H9 (cell line): Measurements from ENCODE around the gene KIAA2012. TPM values are rescaled to one million over a fixed set of nuclear protein-coding genes. Genes with fewer than 3 reads are reported as not detected.

Experiments used
- DNase-seq: peaks from one replicate; pipeline ENCODE4 v3.0.0-alpha.2; 2017
- H2AFZ ChIP-seq: one replicate; pipeline ENCODE4 v1.6.1; 2013; ENCODE audit warnings: mild to moderate bottlenecking, low read length, control low read depth, moderate library complexity
- H2AK5ac ChIP-seq: 2 replicates; pipeline ENCODE4 v1.6.1; 2013; ENCODE audit warnings: low read length, control low read depth, mixed read lengths; ENCODE audit not compliant: insufficient read length
- H2BK120ac ChIP-seq: one replicate; pipeline ENCODE4 v1.6.1; 2013; ENCODE audit warnings: low read depth, mild to moderate bottlenecking, low read length, control low read depth, inconsistent platforms; ENCODE audit not compliant: poor library complexity, severe bottlenecking
- H2BK12ac ChIP-seq: 2 replicates; pipeline ENCODE4 v1.6.1; 2013; ENCODE audit warnings: low read length, control low read depth, mixed read lengths, low read depth; ENCODE audit not compliant: insufficient read length
- H2BK15ac ChIP-seq: 2 replicates; pipeline ENCODE4 v1.6.1; 2013; ENCODE audit warnings: low read depth, low read length, control low read depth
- H2BK20ac ChIP-seq: one replicate; pipeline ENCODE4 v1.6.1; 2013; ENCODE audit warnings: low read depth, mild to moderate bottlenecking, low read length, control low read depth, inconsistent platforms; ENCODE audit not compliant: poor library complexity, severe bottlenecking
- H2BK5ac ChIP-seq: 2 replicates; pipeline ENCODE4 v1.6.1; 2013; ENCODE audit warnings: low read length, control low read depth, mixed read lengths; ENCODE audit not compliant: insufficient read length
- H3K14ac ChIP-seq: 2 replicates; pipeline ENCODE4 v1.6.1; 2013; ENCODE audit warnings: low read length, control low read depth; ENCODE audit not compliant: insufficient read depth
- H3K18ac ChIP-seq: 2 replicates; pipeline ENCODE4 v1.6.1; 2013; ENCODE audit warnings: low read depth, mild to moderate bottlenecking, mixed read lengths, low read length, control low read depth; ENCODE audit not compliant: insufficient read length
- H3K23ac ChIP-seq: 2 replicates; pipeline ENCODE4 v1.6.1; 2013; ENCODE audit warnings: low read length, control low read depth, mixed read lengths, low read depth; ENCODE audit not compliant: insufficient read length
- H3K23me2 ChIP-seq: 2 replicates; pipeline ENCODE4 v1.6.1; 2013; ENCODE audit warnings: low read depth, mild to moderate bottlenecking, mixed read lengths, low read length, control low read depth; ENCODE audit not compliant: insufficient read length, poor library complexity, severe bottlenecking
- H3K27ac ChIP-seq: 2 replicates; pipeline ENCODE4 v1.5.1; 2013; ENCODE audit warnings: low read length, control low read depth, mixed read lengths, low read depth; ENCODE audit not compliant: insufficient read length
- H3K27me3 ChIP-seq: 2 replicates; pipeline ENCODE4 v1.6.1; 2013; ENCODE audit warnings: low read length, control low read depth, inconsistent platforms; ENCODE audit not compliant: insufficient read depth
- H3K4ac ChIP-seq: 2 replicates; pipeline ENCODE4 v1.6.1; 2013; ENCODE audit warnings: low read depth, mild to moderate bottlenecking, control low read depth, inconsistent platforms, low read length, moderate library complexity
- H3K4me1 ChIP-seq: 2 replicates; pipeline ENCODE4 v1.6.1; 2013; ENCODE audit warnings: low read length, control low read depth, inconsistent platforms; ENCODE audit not compliant: insufficient read depth
- H3K4me2 ChIP-seq: 2 replicates; pipeline ENCODE4 v1.6.1; 2013; ENCODE audit warnings: low read length, control low read depth, mixed read lengths; ENCODE audit not compliant: insufficient read length, insufficient read depth
- H3K56ac ChIP-seq: 2 replicates; pipeline ENCODE4 v1.6.1; 2013; ENCODE audit warnings: low read depth, mild to moderate bottlenecking, mixed read lengths, low read length, control low read depth; ENCODE audit not compliant: insufficient read length
- H3K79me1 ChIP-seq: 2 replicates; pipeline ENCODE4 v1.6.1; 2013; ENCODE audit warnings: low read depth, mild to moderate bottlenecking, moderate library complexity, low read length, control low read depth, inconsistent platforms; ENCODE audit not compliant: insufficient read depth, poor library complexity, severe bottlenecking
- H3K79me2 ChIP-seq: 2 replicates; pipeline ENCODE4 v1.6.1; 2013; ENCODE audit warnings: low read length, control low read depth, inconsistent platforms; ENCODE audit not compliant: insufficient read depth
- H3K9ac ChIP-seq: 2 replicates; pipeline ENCODE4 v1.6.1; 2013; ENCODE audit warnings: low read length, control low read depth, mixed read lengths; ENCODE audit not compliant: insufficient read length; ENCODE audit errors: extremely low read depth
- H3K9me3 ChIP-seq: one replicate; pipeline ENCODE4 v1.6.1; 2013; ENCODE audit warnings: low read depth, low read length, inconsistent platforms; ENCODE audit not compliant: control insufficient read depth
- H3T11ph ChIP-seq: one replicate; pipeline ENCODE4 v1.6.1; 2013; ENCODE audit warnings: mild to moderate bottlenecking, low read length, control low read depth, inconsistent platforms
- H4K20me1 ChIP-seq: one replicate; pipeline ENCODE4 v1.6.1; 2013; ENCODE audit not compliant: control insufficient read depth, insufficient read length, insufficient read depth
- H4K5ac ChIP-seq: 2 replicates; pipeline ENCODE4 v1.6.1; 2013; ENCODE audit warnings: low read depth, mild to moderate bottlenecking, mixed read lengths, low read length, control low read depth; ENCODE audit not compliant: insufficient read length
- H4K8ac ChIP-seq: replicated peaks from 2 replicates; pipeline ENCODE4 v1.6.1; 2013; ENCODE audit warnings: low read length, control low read depth, mixed read lengths, low read depth; ENCODE audit not compliant: insufficient read length
- H4K91ac ChIP-seq: 2 replicates; pipeline ENCODE4 v1.6.1; 2013; ENCODE audit warnings: low read depth, mild to moderate bottlenecking, moderate library complexity, mixed read lengths, low read length, control low read depth; ENCODE audit not compliant: insufficient read length
- H3K27ac Mint-ChIP-seq, 3 experiments: 2 replicates in 2 of 3; 3 replicates in 1 of 3; pipeline ENCODE4 v1.8.0; 2020 to 2021; ENCODE audit warnings: mixed read lengths in 3 of 3, mild to moderate bottlenecking in 1 of 3, moderate library complexity in 1 of 3
- H3K27me3 Mint-ChIP-seq: 2 replicates; pipeline ENCODE4 v1.8.0; 2021; ENCODE audit warnings: low read depth, mild to moderate bottlenecking, moderate library complexity, mixed read lengths
- H3K36me3 Mint-ChIP-seq, 3 experiments: 2 replicates in 2 of 3; 3 replicates in 1 of 3; pipeline ENCODE4 v1.8.0; 2020 to 2021; ENCODE audit warnings: low read depth in 3 of 3, mixed read lengths in 3 of 3; ENCODE audit not compliant: insufficient read depth in 1 of 3
- H3K4me1 Mint-ChIP-seq, 2 experiments: 2 replicates each; pipeline ENCODE4 v1.8.0; 2020; ENCODE audit warnings: mixed read lengths in 2 of 2
- H3K4me3 Mint-ChIP-seq, 2 experiments: 2 replicates in 1 of 2; 3 replicates in 1 of 2; pipeline ENCODE4 v1.8.0; 2020 to 2021; ENCODE audit warnings: mild to moderate bottlenecking in 2 of 2, mixed read lengths in 2 of 2, moderate library complexity in 1 of 2
- H3K9me3 Mint-ChIP-seq, 2 experiments: 2 replicates in 1 of 2; 3 replicates in 1 of 2; pipeline ENCODE4 v1.8.0; 2020; ENCODE audit warnings: mild to moderate bottlenecking in 2 of 2, mixed read lengths in 2 of 2, moderate library complexity in 1 of 2
- CTCF ChIP-seq: fragments of 200-600 bp; sonication (generic); conservative IDR thresholded peaks from 3 replicates; pipeline ENCODE4 v1.8.0; 2021; ENCODE audit warnings: antibody characterized with exemption, mild to moderate bottlenecking
- WGBS: extraction: QIAGEN DNeasy Blood & Tissue Kit; methylation state at CpG from one replicate; pipeline ENCODE4 v1.1.7; 2013; ENCODE audit warnings: missing lambda C conversion rate, low lambda C conversion rate, mixed read lengths; ENCODE audit not compliant: insufficient read length; ENCODE audit errors: extremely low coverage; 5-methylcytosine and 5-hydroxymethylcytosine counted together
- total RNA-seq: library from RNA; stranded (reverse); gene quantifications from 2 replicates; pipeline ENCODE4 v1.2.1, GENCODE V29; 2021

The KIAA2012 gene
- total RNA-seq, 1 experiment from 2014 or later, result not detected

GRCh38 chr2:202164411-202164810 lies 91.4 kb downstream of the KIAA2012 start:
- Histone ChIP-seq H3K18ac (no peak overlapping the region), H2BK5ac (no peak overlapping the region), H3K23me2 (peaks cover 3% of the 10 kb centered on the region), H3K14ac (no peak overlapping the region), H2AFZ (no peak overlapping the region), H3K27ac (no peak overlapping the region), H3K4me2 (no peak overlapping the region), H3K4me1 (no peaks in the 10 kb centered on the region), H2BK12ac (no peak overlapping the region), H2BK15ac (no peak overlapping the region), H3K4ac (no peak overlapping the region), H2AK5ac (no peak overlapping the region), H3K23ac (no peak overlapping the region), H4K91ac (no peak overlapping the region), H3K79me1 (no peaks in the 10 kb centered on the region), H2BK20ac (no peak overlapping the region), H3K79me2 (no peaks in the 10 kb centered on the region), H4K20me1 (no peaks in the 10 kb centered on the region), H3T11ph (no peak overlapping the region), H4K5ac (no peak overlapping the region), H3K9me3 (no peaks in the 10 kb centered on the region), H3K9ac (no peak overlapping the region), H2BK120ac (no peak overlapping the region), H3K27me3 (no peaks in the 10 kb centered on the region), H4K8ac (no peak overlapping the region), H3K56ac (no peak overlapping the region)
- Mint-ChIP-seq H3K27ac (no peak overlapping the region), H3K4me3 (no peak overlapping the region), H3K36me3 (no peaks in the 10 kb centered on the region), H3K27me3 (peaks cover 8% of the 10 kb centered on the region; the same call in 1 of the 2 replicates), H3K4me1 (peaks cover 6 to 7% of the 10 kb centered on the region in 2 experiments), H3K9me3 (no peaks in the 10 kb centered on the region)
- no CpG with 5 or more reads among the region's 3 CpGs for WGBS
- no peak for TF ChIP-seq CTCF
- no peak for DNase-seq
